HL-60 (cell line): ENCODE measurements around the gene ZNF850.
"Not testable (repeated sequence)": the region's sequence is repeated elsewhere in the genome, so short reads cannot be mapped to it uniquely, and the experiment has no call there.

ENCODE experiments used
- DNase-seq, 2 experiments: peaks; one replicate each; pipeline ENCODE4 v3.0.0-alpha.2; 2010 to 2020; ENCODE audit warnings: low read depth in 1 of 2, low spot score in 1 of 2
- H3K27ac ChIP-seq: fragments of 250-450 bp; sonication (Bioruptor Pico); replicated peaks from 2 replicates; pipeline ENCODE4 v1.5.1; 2020; ENCODE audit warnings: mild to moderate bottlenecking, moderate library complexity
- H3K27me3 ChIP-seq: fragments of 250-450 bp; sonication (Bioruptor Pico); 2 replicates; pipeline ENCODE4 v1.5.1; 2021; ENCODE audit warnings: mild to moderate bottlenecking, moderate library complexity; ENCODE audit not compliant: insufficient read depth, poor library complexity, severe bottlenecking
- H3K4me3 ChIP-seq: replicated peaks from 2 replicates; pipeline ENCODE4 v1.5.1; 2011; ENCODE audit warnings: mild to moderate bottlenecking, control low read depth, low read length; ENCODE audit not compliant: insufficient read depth
- CTCF ChIP-seq: IDR thresholded peaks from one replicate; pipeline ENCODE4 v1.5.1; 2011; ENCODE audit warnings: low read length, control low read depth, inconsistent platforms; ENCODE audit not compliant: insufficient read depth
- GABPA ChIP-seq: IDR thresholded peaks from 2 replicates; pipeline ENCODE4 v1.6.1; 2012; ENCODE audit warnings: low read depth
- POLR2AphosphoS5 ChIP-seq: IDR thresholded peaks from 2 replicates; pipeline ENCODE4 v1.6.1; 2012; ENCODE audit warnings: low read depth
- REST ChIP-seq: IDR thresholded peaks from 2 replicates; pipeline ENCODE4 v1.6.1; 2012; ENCODE audit warnings: low read depth; ENCODE audit not compliant: insufficient replicate concordance
- SPI1 ChIP-seq: IDR thresholded peaks from 2 replicates; pipeline ENCODE4 v1.6.1; 2012; ENCODE audit warnings: low read depth, mild to moderate bottlenecking, borderline replicate concordance

Gene ZNF850

GRCh38 chr19:36747750-36748149 is 24.9 kb downstream of the ZNF850 start:
- H3K27me3 ChIP-seq: no peaks in the 10 kb centered on the region
- TF ChIP-seq REST: no peak
- TF ChIP-seq GABPA: no peak
- TF ChIP-seq SPI1: no peak
- no peak for TF ChIP-seq POLR2AphosphoS5
- TF ChIP-seq CTCF: no peak
- no peak for DNase-seq
- no peak overlapping the region for H3K4me3 ChIP-seq
- H3K27ac ChIP-seq: no peak overlapping the region

- no peak overlapping the region for H3K27ac ChIP-seq
- H3K4me3 ChIP-seq: no peak overlapping the region
Measured at GRCh38 chr19:36745870-36746269, 26.7 kb downstream of the ZNF850 start.

GRCh38 chr19:36736166-36736565 is 36.4 kb downstream of the ZNF850 start:
- H3K4me3 ChIP-seq, H3K27me3 ChIP-seq, DNase-seq, H3K27ac ChIP-seq: not testable (repeated sequence)

More at GRCh38 chr19:36745870-36746269, 26.7 kb downstream of the ZNF850 start:
- TF ChIP-seq POLR2AphosphoS5: no peak
- no peak for TF ChIP-seq CTCF
- no peak for TF ChIP-seq GABPA
- TF ChIP-seq SPI1: no peak
- TF ChIP-seq REST: no peak
- DNase-seq: no peak
- no peaks in the 10 kb centered on the region for H3K27me3 ChIP-seq

GRCh38 chr19:36719687-36720556 is 52.7 kb downstream of the ZNF850 start:
- TF ChIP-seq POLR2AphosphoS5: no peak
- no peak for TF ChIP-seq SPI1
- no peak for TF ChIP-seq CTCF
- no peak for TF ChIP-seq REST
- TF ChIP-seq GABPA: no peak
- no peak overlapping the region for H3K4me3 ChIP-seq
- H3K27ac ChIP-seq: no peak overlapping the region
- no peaks in the 10 kb centered on the region for H3K27me3 ChIP-seq
- DNase-seq: no peak
